Calu3 (cell line): ENCODE measurements around the gene CCDC172. TPM values are rescaled to one million over a fixed set of nuclear protein-coding genes. Genes with fewer than 3 reads are reported as not detected.

Experiments used
- Bru-seq: library from RNA; stranded (reverse); fragments of 400-500 nt; gene quantifications from one replicate; lab custom pipeline; 2021; lab: Mats Ljungman, UMichigan
- BruChase-seq, 2 experiments: library from RNA; stranded (reverse); fragments of 400-500 nt; gene quantifications; one replicate each; lab custom pipeline; 2021; lab: Mats Ljungman, UMichigan
- BruUV-seq: library from RNA; stranded (reverse); fragments of 400-500 nt; replicated peaks from 2 replicates; lab custom pipeline; 2021; lab: Mats Ljungman, UMichigan
- CTCF ChIA-PET: fragments of 300-600 bp; sonication (Branson Sonifier 250); formaldehyde crosslinking; loops from one replicate; lab custom pipeline; 2022; ENCODE audit warnings: antibody characterized with exemption; lab: Charles Lee
- DNase-seq: peaks from one replicate; pipeline ENCODE4 v3.0.0; 2022
- H3K27ac Mint-ChIP-seq: one replicate; pipeline ENCODE4 v1.8.0; 2022; ENCODE audit warnings: mixed read lengths; ENCODE audit not compliant: unreplicated experiment
- H3K27me3 Mint-ChIP-seq: one replicate; pipeline ENCODE4 v1.8.0; 2022; ENCODE audit warnings: mixed read lengths; ENCODE audit not compliant: unreplicated experiment
- H3K36me3 Mint-ChIP-seq: one replicate; pipeline ENCODE4 v1.8.0; 2022; ENCODE audit warnings: mild to moderate bottlenecking, moderate library complexity, mixed read lengths; ENCODE audit not compliant: insufficient read depth, unreplicated experiment
- H3K4me1 Mint-ChIP-seq: one replicate; pipeline ENCODE4 v1.8.0; 2022; ENCODE audit warnings: mild to moderate bottlenecking, low read depth, mixed read lengths; ENCODE audit not compliant: unreplicated experiment
- H3K4me3 Mint-ChIP-seq: one replicate; pipeline ENCODE4 v1.8.0; 2022; ENCODE audit warnings: mild to moderate bottlenecking, low read depth, moderate library complexity, mixed read lengths; ENCODE audit not compliant: unreplicated experiment
- H3K9me3 Mint-ChIP-seq: one replicate; pipeline ENCODE4 v1.8.0; 2022; ENCODE audit warnings: low read depth, mixed read lengths; ENCODE audit not compliant: unreplicated experiment
- intact Hi-C: fragments of 100-400 bp; cut with micrococcal nuclease; formaldehyde crosslinking; loops from one replicate; pipeline ENCODE4 v1.10.0; 2022; ENCODE audit not compliant: unreplicated experiment
- long read RNA-seq: library from polyadenylated mRNA; stranded (forward); transcript quantifications from one replicate; pipeline ENCODE4 v2.0.0, GENCODE V29; 2022
- total RNA-seq: library from RNA; stranded (reverse); gene quantifications from 2 replicates; pipeline ENCODE4 v1.2.3, GENCODE V29; 2022
- TF ChIP-seq, protein P1 (sequence below): fragments of 200-600 bp; IDR thresholded peaks from one replicate; pipeline ENCODE4 v1.8.0; 2022; ENCODE audit warnings: antibody characterized with exemption; ENCODE audit not compliant: unreplicated experiment

CCDC172 gene, protein sequence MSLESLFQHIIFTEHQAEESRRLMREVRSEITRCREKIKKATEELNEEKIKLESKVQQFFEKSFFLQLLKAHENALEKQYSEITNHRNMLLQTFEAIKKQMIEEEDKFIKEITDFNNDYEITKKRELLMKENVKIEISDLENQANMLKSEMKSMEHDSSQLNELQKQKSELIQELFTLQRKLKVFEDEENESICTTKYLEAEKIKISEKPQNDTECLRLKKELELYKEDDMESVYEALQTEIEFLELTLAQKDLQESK
- total RNA-seq: not detected in 2 replicates
- not detected for Bru-seq, nascent RNA
- not detected for BruChase-seq, experiment 1, labeled RNA remaining after a 6-hour chase
- not detected for BruChase-seq, experiment 2, labeled RNA remaining after a 2-hour chase
- long read RNA-seq: 0 reads

DNA sequence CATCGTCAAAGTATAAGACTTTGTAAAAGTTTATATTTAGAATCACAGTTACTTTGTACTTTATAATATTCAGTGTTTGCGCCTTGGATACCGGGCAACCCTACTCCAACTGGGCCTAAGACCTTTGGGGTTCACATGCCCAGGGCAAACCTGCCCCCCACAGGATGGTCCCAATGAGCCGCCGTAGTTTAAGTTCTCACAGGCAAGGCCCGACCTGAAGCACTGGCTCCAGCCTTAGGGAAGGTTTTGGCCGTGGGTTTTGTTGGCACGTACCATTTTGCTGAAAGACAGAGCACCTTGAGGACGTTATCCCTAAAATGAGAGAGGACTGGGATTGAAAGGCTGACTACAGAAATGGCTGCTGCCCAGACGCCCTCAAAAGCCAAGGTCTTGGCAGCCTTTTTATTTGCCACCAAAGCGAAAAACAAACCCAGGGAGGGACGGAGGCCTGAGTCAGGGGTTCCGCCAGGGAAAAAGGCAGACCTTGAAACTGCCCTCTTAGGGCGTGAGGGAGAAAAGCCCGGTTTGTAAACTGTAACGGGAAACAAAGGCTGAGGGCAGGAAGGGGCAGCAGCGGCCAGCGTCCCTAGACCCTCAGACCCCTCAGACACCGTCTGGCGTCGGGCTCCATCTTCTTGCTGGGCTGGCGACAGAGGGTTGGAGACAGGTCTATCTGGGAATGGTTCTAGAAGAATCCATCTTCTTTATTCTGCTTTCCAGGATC lies at the start of gene CCDC172:
Gene CCDC172 (plus strand): TSS at position 222 of the 724 bp plus-strand sequence. CDS start 564 bp downstream, outside the sequence.
- no peaks in the 10 kb centered on the region for H3K4me1 Mint-ChIP-seq
- H3K27me3 Mint-ChIP-seq: no peaks in the 10 kb centered on the region
- no TSS peak for BruUV-seq
- H3K9me3 Mint-ChIP-seq: no peaks in the 10 kb centered on the region
- H3K27ac Mint-ChIP-seq: no peak within 1 kb of the TSS
- H3K36me3 Mint-ChIP-seq: no peaks in the 10 kb centered on the region
- intact Hi-C loops: no loop called here
- H3K4me3 Mint-ChIP-seq: no peak within 1 kb of the TSS
- DNase-seq: no peak
- CTCF ChIA-PET: no interaction called here
- TF ChIP-seq, protein P1, sequence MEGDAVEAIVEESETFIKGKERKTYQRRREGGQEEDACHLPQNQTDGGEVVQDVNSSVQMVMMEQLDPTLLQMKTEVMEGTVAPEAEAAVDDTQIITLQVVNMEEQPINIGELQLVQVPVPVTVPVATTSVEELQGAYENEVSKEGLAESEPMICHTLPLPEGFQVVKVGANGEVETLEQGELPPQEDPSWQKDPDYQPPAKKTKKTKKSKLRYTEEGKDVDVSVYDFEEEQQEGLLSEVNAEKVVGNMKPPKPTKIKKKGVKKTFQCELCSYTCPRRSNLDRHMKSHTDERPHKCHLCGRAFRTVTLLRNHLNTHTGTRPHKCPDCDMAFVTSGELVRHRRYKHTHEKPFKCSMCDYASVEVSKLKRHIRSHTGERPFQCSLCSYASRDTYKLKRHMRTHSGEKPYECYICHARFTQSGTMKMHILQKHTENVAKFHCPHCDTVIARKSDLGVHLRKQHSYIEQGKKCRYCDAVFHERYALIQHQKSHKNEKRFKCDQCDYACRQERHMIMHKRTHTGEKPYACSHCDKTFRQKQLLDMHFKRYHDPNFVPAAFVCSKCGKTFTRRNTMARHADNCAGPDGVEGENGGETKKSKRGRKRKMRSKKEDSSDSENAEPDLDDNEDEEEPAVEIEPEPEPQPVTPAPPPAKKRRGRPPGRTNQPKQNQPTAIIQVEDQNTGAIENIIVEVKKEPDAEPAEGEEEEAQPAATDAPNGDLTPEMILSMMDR: no peak

DNA sequence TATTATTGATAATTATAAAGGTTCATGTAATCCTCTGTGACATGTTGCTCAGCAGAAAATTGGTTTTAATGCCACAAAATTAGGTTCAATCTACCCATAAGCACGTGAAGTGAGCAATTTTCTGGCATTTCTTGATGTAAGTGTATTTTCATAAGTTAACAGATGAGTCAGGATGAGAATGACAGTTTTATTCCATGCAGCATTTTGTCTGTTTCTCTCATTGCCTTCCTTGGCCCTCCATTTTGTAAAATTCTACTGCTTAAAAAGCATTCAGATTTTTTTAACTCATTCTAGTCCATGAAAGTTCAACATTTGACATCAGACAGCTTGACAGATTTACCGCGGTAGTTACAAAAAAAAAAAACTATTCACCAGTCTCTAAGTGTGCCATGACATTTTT lies 47.3 kb upstream of the CCDC172 start:
- no TSS peak for BruUV-seq
- no peak for DNase-seq
- intact Hi-C loops: no loop called here

DNA sequence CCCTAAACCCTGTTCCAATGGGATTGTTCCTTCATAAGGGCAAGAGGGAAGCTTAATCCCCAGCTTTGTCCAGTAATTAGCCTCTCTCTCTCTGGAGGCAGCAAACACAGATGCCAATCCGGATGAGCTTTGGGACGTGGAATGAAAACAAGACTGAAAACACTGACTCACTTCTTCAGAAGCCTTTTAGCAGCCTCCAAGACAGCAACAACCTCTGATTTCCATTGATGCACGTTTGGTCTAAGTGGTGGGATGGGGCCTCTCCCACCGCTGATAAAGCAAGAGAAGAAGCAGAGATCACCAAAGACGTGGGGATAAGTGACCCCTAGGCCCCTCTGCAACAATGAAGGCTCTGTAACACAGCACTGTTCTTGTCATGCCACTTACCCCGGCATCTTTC lies 45.4 kb upstream of the CCDC172 start:
- Mint-ChIP-seq H3K9me3 (no peaks in the 10 kb centered on the region), H3K27ac (no peak overlapping the region), H3K4me1 (peaks cover 7% of the 10 kb centered on the region), H3K4me3 (no peak overlapping the region), H3K27me3 (peaks cover 12% of the 10 kb centered on the region), H3K36me3 (peaks cover 2% of the 10 kb centered on the region)
- TF ChIP-seq, protein P1: no peak
- CTCF ChIA-PET: no interaction called here
- BruUV-seq: no TSS peak
- no peak for DNase-seq
- intact Hi-C loops: no loop called here

More for the DNA sequence above, 47.3 kb upstream of the CCDC172 start:
- Mint-ChIP-seq H3K27me3 (peaks cover 20% of the 10 kb centered on the region), H3K36me3 (peaks cover 4% of the 10 kb centered on the region), H3K27ac (no peak overlapping the region), H3K9me3 (no peaks in the 10 kb centered on the region), H3K4me3 (no peak overlapping the region), H3K4me1 (peaks cover 14% of the 10 kb centered on the region)
- TF ChIP-seq, protein P1: no peak
- CTCF ChIA-PET: no interaction called here

DNA sequence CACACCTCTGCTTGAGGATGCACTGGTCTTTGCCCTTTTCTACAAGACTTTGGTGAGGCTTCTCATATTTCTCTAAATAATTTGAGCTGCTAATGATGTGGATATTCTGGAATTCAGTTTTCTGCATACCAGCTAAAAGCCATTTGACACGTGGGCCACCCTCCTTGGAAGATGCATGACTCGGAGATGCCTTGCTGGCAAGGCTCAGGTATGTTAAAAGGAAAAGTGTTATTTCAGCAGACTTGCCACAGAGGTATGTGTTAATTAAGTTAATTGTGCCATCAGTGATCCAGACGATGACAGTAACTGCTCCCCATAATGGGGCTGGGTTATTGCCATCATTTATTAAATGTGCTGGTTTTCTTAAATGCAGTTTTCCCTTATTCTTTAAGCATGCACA lies 42.5 kb upstream of the CCDC172 start:
- CTCF ChIA-PET: no interaction called here
- intact Hi-C loops: no loop called here

More for the DNA sequence above, 42.5 kb upstream of the CCDC172 start:
- Mint-ChIP-seq H3K9me3 (no peaks in the 10 kb centered on the region), H3K27me3 (peaks cover 26% of the 10 kb centered on the region), H3K27ac (no peak overlapping the region), H3K36me3 (no peaks in the 10 kb centered on the region), H3K4me1 (no peaks in the 10 kb centered on the region), H3K4me3 (no peak overlapping the region)
- TF ChIP-seq, protein P1: no peak
- BruUV-seq: no TSS peak
- no peak for DNase-seq
